Keratinocyte (primary cell): ENCODE results near the gene MLF1. TPM values are rescaled to one million over a fixed set of nuclear protein-coding genes. Genes with fewer than 3 reads are reported as not detected.

Experiments used
- DNase-seq: peaks from one replicate; pipeline ENCODE4 v3.0.0-alpha.2; 2011; ENCODE audit warnings: low read depth, missing footprints, low spot score
- FAIRE-seq: peaks from 2 replicates; lab custom pipeline; 2011; peaks lifted over from hg19 to GRCh38; lab: Jason Lieb, UNC
- H2AFZ ChIP-seq: 2 replicates; pipeline ENCODE4 v1.6.0; 2012; ENCODE audit warnings: low read length, control low read depth, inconsistent platforms; ENCODE audit not compliant: control insufficient read depth
- H3K27ac ChIP-seq: 2 replicates; pipeline ENCODE4 v1.5.1; 2011; ENCODE audit warnings: low read length; ENCODE audit not compliant: control insufficient read depth, insufficient read depth
- H3K27me3 ChIP-seq: 3 replicates; pipeline ENCODE4 v1.6.0; 2011; ENCODE audit warnings: low read length; ENCODE audit not compliant: control insufficient read depth, insufficient read depth; ENCODE audit errors: extremely low read depth
- H3K36me3 ChIP-seq, 2 experiments: 2 replicates in 1 of 2; 3 replicates in 1 of 2; pipeline ENCODE4 v1.5.1; 2011; ENCODE audit warnings: low read length in 2 of 2, mild to moderate bottlenecking in 1 of 2; ENCODE audit not compliant: control insufficient read depth in 2 of 2, insufficient read depth in 2 of 2; ENCODE audit errors: extremely low read depth in 1 of 2
- H3K4me1 ChIP-seq: 3 replicates; pipeline ENCODE4 v1.5.1; 2011; ENCODE audit warnings: low read length; ENCODE audit not compliant: control insufficient read depth, insufficient read depth; ENCODE audit errors: extremely low read depth
- H3K4me2 ChIP-seq: 3 replicates; pipeline ENCODE4 v1.6.0; 2011; ENCODE audit warnings: low read depth, low read length; ENCODE audit not compliant: control insufficient read depth, insufficient read depth; ENCODE audit errors: extremely low read depth
- H3K4me3 ChIP-seq, 3 experiments: fragments of 200-600 bp in 1 of 3; sonication (generic) in 1 of 3; 2 replicates in 2 of 3; 3 replicates in 1 of 3; pipeline ENCODE4 v1.5.1; 2011 to 2016; ENCODE audit warnings: low read length in 3 of 3, mild to moderate bottlenecking in 3 of 3, control low read depth in 2 of 3, inconsistent platforms in 1 of 3, low read depth in 1 of 3, mixed read lengths in 1 of 3, mixed run types in 1 of 3, moderate library complexity in 1 of 3; ENCODE audit not compliant: control insufficient read depth in 2 of 3, insufficient read depth in 2 of 3; ENCODE audit errors: extremely low read depth in 1 of 3
- H3K79me2 ChIP-seq: 2 replicates; pipeline ENCODE4 v1.6.0; 2012; ENCODE audit warnings: low read length; ENCODE audit not compliant: control insufficient read depth, insufficient read depth
- H3K9ac ChIP-seq: 3 replicates; pipeline ENCODE4 v1.6.0; 2011; ENCODE audit warnings: low read length; ENCODE audit not compliant: control insufficient read depth, insufficient read depth; ENCODE audit errors: extremely low read depth
- H3K9me1 ChIP-seq: 3 replicates; pipeline ENCODE4 v1.6.0; 2011; ENCODE audit warnings: low read length; ENCODE audit not compliant: control insufficient read depth, insufficient read depth; ENCODE audit errors: extremely low read depth
- H3K9me3 ChIP-seq: 2 replicates; pipeline ENCODE4 v1.5.1; 2012; ENCODE audit warnings: low read depth, low read length; ENCODE audit not compliant: control insufficient read depth
- H4K20me1 ChIP-seq: 3 replicates; pipeline ENCODE4 v1.6.0; 2011; ENCODE audit warnings: low read length; ENCODE audit not compliant: control insufficient read depth, insufficient read depth; ENCODE audit errors: extremely low read depth
- EZH2 ChIP-seq: IDR thresholded peaks from one replicate; pipeline ENCODE4 v1.6.1; 2012; ENCODE audit warnings: inconsistent platforms, mild to moderate bottlenecking, low read length, moderate library complexity
- dilution Hi-C: fragments of 300-500 bp; cut with MboI; formaldehyde crosslinking; loops from one replicate; pipeline ENCODE4 v1.7.0; 2020; ENCODE audit warnings: low sequenced_read_pairs; ENCODE audit not compliant: extremely low pct_ligation_motif_present
- polyA plus RNA-seq, 5 experiments: library from polyadenylated mRNA; depleted of rRNA in 3 of 5; stranded (reverse) in 3 of 5; stranded (forward) in 1 of 5; unstranded in 1 of 5; fragments of >200 nt; gene quantifications; 1 replicate in 1 of 5; 2 replicates in 3 of 5; 3 replicates in 1 of 5; pipeline versions ENCODE4 v1.2.1 to v1.2.3, GENCODE V29; 2011 to 2012; ENCODE audit warnings: missing spikeins in 2 of 5, low read depth in 1 of 5, low replicate concordance in 1 of 5
- TF ChIP-seq, protein P1 (sequence below), 3 experiments: IDR thresholded peaks in 1 of 3; conservative IDR thresholded peaks in 1 of 3; optimal IDR thresholded peaks in 1 of 3; 2 replicates in 2 of 3; 3 replicates in 1 of 3; pipeline versions ENCODE3 to v1.5.1; 2011; ENCODE audit warnings: low read length in 3 of 3, mild to moderate bottlenecking in 3 of 3, moderate library complexity in 2 of 3, control low read depth in 1 of 3, inconsistent platforms in 1 of 3; ENCODE audit not compliant: insufficient read depth in 2 of 3; ENCODE audit errors: extremely low read depth in 1 of 3

The MLF1 gene
- polyA plus RNA-seq, 1 donor (not counting 4 experiments of a cell fraction or from before 2014, with no cell fraction given) = 11.8 TPM

DNA sequence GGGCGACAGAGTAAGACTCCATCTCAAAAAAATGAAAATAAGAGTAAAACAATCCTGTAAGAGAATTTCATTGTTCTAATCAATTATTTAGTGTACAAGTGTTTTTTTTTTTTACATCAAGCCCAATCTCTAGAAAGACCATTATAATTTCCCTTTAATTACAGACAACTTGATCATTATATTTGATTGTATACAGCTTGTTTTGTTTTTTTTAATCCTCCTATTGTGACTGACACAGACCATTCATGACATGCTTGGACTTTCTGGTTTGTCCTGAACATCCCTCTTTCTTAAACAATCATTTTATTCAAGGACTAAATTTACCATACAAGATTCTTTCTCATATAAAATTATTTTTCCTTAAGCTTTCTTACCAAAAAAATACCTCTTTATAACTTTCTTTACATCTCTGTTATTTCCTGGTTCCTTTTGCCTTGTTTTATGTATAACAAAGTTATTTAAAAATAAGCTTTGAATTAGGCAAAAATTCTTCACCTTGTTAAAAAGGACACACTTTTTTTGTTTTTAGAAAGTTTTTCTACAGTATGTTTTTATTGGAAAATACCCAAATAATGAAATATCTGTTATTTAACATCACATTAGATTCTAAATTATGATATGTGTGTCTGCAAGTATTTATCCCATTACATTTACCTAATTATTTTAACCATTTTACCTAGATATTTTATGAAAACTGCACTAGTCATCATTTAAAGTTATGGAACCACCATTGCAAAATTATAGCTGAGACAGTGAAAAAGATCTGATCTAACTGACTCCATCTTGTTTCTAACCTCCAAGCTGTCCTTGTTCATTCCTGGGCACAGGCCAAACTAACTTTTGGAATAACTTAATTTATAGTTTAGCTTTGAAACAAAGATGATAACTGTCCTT is 47.2 kb downstream of the MLF1 start:
- Histone ChIP-seq H4K20me1 (no peaks in the 10 kb centered on the region), H3K79me2 (no peaks in the 10 kb centered on the region), H3K27me3 (no peaks in the 10 kb centered on the region), H3K9me3 (peaks cover 1% of the 10 kb centered on the region), H3K4me2 (no peak overlapping the region), H3K27ac (no peak overlapping the region), H3K4me1 (no peaks in the 10 kb centered on the region), H2AFZ (no peak overlapping the region), H3K9me1 (no peaks in the 10 kb centered on the region), H3K4me3 (no peak overlapping the region), H3K9ac (no peak overlapping the region), H3K36me3 (no peaks in the 10 kb centered on the region)
- DNase-seq = no peak
- no peak for TF ChIP-seq EZH2
- TF ChIP-seq, protein P1, sequence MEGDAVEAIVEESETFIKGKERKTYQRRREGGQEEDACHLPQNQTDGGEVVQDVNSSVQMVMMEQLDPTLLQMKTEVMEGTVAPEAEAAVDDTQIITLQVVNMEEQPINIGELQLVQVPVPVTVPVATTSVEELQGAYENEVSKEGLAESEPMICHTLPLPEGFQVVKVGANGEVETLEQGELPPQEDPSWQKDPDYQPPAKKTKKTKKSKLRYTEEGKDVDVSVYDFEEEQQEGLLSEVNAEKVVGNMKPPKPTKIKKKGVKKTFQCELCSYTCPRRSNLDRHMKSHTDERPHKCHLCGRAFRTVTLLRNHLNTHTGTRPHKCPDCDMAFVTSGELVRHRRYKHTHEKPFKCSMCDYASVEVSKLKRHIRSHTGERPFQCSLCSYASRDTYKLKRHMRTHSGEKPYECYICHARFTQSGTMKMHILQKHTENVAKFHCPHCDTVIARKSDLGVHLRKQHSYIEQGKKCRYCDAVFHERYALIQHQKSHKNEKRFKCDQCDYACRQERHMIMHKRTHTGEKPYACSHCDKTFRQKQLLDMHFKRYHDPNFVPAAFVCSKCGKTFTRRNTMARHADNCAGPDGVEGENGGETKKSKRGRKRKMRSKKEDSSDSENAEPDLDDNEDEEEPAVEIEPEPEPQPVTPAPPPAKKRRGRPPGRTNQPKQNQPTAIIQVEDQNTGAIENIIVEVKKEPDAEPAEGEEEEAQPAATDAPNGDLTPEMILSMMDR (optimal IDR thresholded peaks at IDR 0.05 in 1 of 3, IDR thresholded peaks at IDR 0.05 in 1 of 3, conservative IDR thresholded peaks at IDR 0.05 in 1 of 3; ENCODE audit: extremely low read depth in 1 of 3, insufficient read depth in 2 of 3, low read length in 3 of 3) = no peak
- FAIRE-seq = no peak
- dilution Hi-C loops = no loop called here

DNA sequence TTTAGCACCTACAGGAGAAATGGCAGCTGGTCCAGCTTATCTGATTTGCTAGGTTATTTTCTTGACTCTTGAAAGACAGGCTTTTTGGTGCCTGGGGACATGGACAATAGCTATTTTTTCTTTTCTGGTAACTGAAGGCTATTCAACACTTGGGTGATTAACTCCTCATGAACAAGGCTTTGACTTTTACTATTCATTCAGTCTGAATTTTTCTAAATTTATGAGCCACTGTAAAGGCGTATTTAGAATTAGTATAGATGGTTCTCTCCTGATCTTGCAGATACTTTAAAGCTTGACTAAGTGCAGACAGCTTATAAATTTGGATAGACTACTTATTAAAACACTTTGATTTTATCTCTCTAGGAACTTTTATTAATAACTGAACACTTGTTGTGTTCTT is 54.9 kb downstream of the MLF1 start:
- H3K4me2 ChIP-seq = no peak overlapping the region
- dilution Hi-C loops = no loop called here

More for the DNA sequence above, 54.9 kb downstream of the MLF1 start:
- TF ChIP-seq EZH2 = no peak
- TF ChIP-seq, protein P1 (optimal IDR thresholded peaks at IDR 0.05 in 1 of 3, IDR thresholded peaks at IDR 0.05 in 1 of 3, conservative IDR thresholded peaks at IDR 0.05 in 1 of 3; ENCODE audit: extremely low read depth in 1 of 3, insufficient read depth in 2 of 3, low read length in 3 of 3) = no peak
- Histone ChIP-seq H4K20me1 (no peaks in the 10 kb centered on the region), H3K9me1 (no peaks in the 10 kb centered on the region), H3K79me2 (no peaks in the 10 kb centered on the region), H3K4me1 (no peaks in the 10 kb centered on the region), H3K36me3 (no peaks in the 10 kb centered on the region), H3K9ac (no peak overlapping the region), H3K27ac (no peak overlapping the region), H3K27me3 (no peaks in the 10 kb centered on the region), H2AFZ (no peak overlapping the region), H3K9me3 (peaks cover 1% of the 10 kb centered on the region), H3K4me3 (no peak overlapping the region)
- no peak for FAIRE-seq
- no peak for DNase-seq
